ENCODE results near the gene COX10. TPM values are rescaled to one million over a fixed set of nuclear protein-coding genes. Genes with fewer than 3 reads are reported as not detected.

Gene COX10
- total RNA-seq, 1 donor from 2014 or later, result 12.3 TPM

Other genes starting within 250 kb of the COX10 start
- gene CDRT15, start 167.4 kb downstream of the COX10 start, total RNA-seq (ENCODE audit: insufficient read depth, low replicate concordance), result not detected
- 0.72 TPM for gene HS3ST3B1, start 231.6 kb downstream of the COX10 start, total RNA-seq (ENCODE audit: insufficient read depth, low replicate concordance)

All from umbilical cord (tissue), 1 donor.